K562 (cell line): ENCODE results near the gene DOCK1. TPM values are rescaled to one million over a fixed set of nuclear protein-coding genes. Genes with fewer than 3 reads are reported as not detected.

Experiments used
- ATAC-seq: fragments of 200-7000 bp; cut with Tn5 transposase; 3 replicates; pipeline ENCODE4 v1.9.1; 2020; ENCODE audit warnings: moderate library complexity
- BruUV-seq: library from RNA; stranded (reverse); fragments of 400-500 nt; replicated peaks from 2 replicates; lab custom pipeline; 2021; lab: Mats Ljungman, UMichigan
- CTCF ChIA-PET: fragments of 300-600 bp; formaldehyde crosslinking; extraction: SDS; loops from one replicate; lab custom pipeline; 2021; ENCODE audit warnings: low intra/inter-chr PET ratio; lab: Yijun Ruan, JAX
- POLR2A ChIA-PET: fragments of 300-600, 350-650 bp; sonication (Branson Sonifier 250); formaldehyde crosslinking; extraction: SDS; loops from one replicate; lab custom pipeline; 2021; ENCODE audit warnings: antibody characterized with exemption, inconsistent platforms; lab: Yijun Ruan, JAX
- DNase-seq, 4 experiments: peaks; one replicate each; pipeline versions ENCODE4 v3.0.0 to v3.0.0-alpha.2; 2011 to 2018; ENCODE audit warnings: low spot score in 3 of 4, mixed read lengths in 3 of 4; ENCODE audit errors: extremely low read depth in 1 of 4
- FAIRE-seq: peaks from 2 replicates; lab custom pipeline; 2011; peaks lifted over from hg19 to GRCh38; lab: Jason Lieb, UNC
- H2AFZ ChIP-seq: 2 replicates; pipeline ENCODE4 v1.6.0; 2011; ENCODE audit warnings: low read depth, low read length, control low read depth, inconsistent platforms
- H3K27ac ChIP-seq: fragments of 200-600 bp; 3 replicates; pipeline ENCODE4 v1.8.0; 2011; ENCODE audit warnings: low read depth, mild to moderate bottlenecking, control low read depth, inconsistent platforms, low read length, moderate library complexity, mixed read lengths; ENCODE audit errors: extremely low read depth
- H3K27me3 ChIP-seq, 2 experiments: fragments of 300-600 bp in 1 of 2; 2 replicates in 1 of 2; 3 replicates in 1 of 2; pipeline versions ENCODE4 v1.6.0 to v1.8.0; 2011; ENCODE audit warnings: inconsistent platforms in 2 of 2, low read length in 2 of 2, mild to moderate bottlenecking in 1 of 2, mixed read lengths in 1 of 2, moderate library complexity in 1 of 2; ENCODE audit not compliant: control insufficient read depth in 2 of 2, insufficient read depth in 2 of 2
- H3K36me3 ChIP-seq: fragments of 300-600 bp; 3 replicates; pipeline ENCODE4 v1.8.0; 2011; ENCODE audit warnings: mild to moderate bottlenecking, low read length, inconsistent platforms; ENCODE audit not compliant: control insufficient read depth, insufficient read depth
- H3K4me1 ChIP-seq, 2 experiments: fragments of 200-600 bp in 1 of 2; replicated peaks in 1 of 2; 2 replicates in 1 of 2; 3 replicates in 1 of 2; pipeline versions ENCODE4 v1.5.1 to v1.8.0; 2011; ENCODE audit warnings: inconsistent platforms in 2 of 2, low read length in 2 of 2, mild to moderate bottlenecking in 1 of 2, mixed read lengths in 1 of 2, moderate library complexity in 1 of 2; ENCODE audit not compliant: control insufficient read depth in 2 of 2, insufficient read depth in 2 of 2
- H3K4me2 ChIP-seq: 2 replicates; pipeline ENCODE4 v1.6.1; 2011; ENCODE audit warnings: low read length, control low read depth, inconsistent platforms, mixed read lengths; ENCODE audit not compliant: insufficient read depth
- H3K4me3 ChIP-seq: fragments of 200-600 bp; sonication (generic), shearing (Covaris generic); 2 replicates; pipeline ENCODE4 v1.5.1; 2016; ENCODE audit warnings: control low read depth, inconsistent platforms
- H3K79me2 ChIP-seq: fragments of 200-600 bp; 3 replicates; pipeline ENCODE4 v1.8.0; 2011; ENCODE audit warnings: low read length, inconsistent platforms; ENCODE audit not compliant: control insufficient read depth, insufficient read depth
- H3K9ac ChIP-seq, 2 experiments: 2 replicates each; pipeline versions ENCODE4 v1.6.0 to v1.6.1; 2011; ENCODE audit warnings: low read depth in 2 of 2, low read length in 2 of 2, control low read depth in 1 of 2, inconsistent platforms in 1 of 2, mild to moderate bottlenecking in 1 of 2, mixed read lengths in 1 of 2; ENCODE audit not compliant: insufficient read depth in 1 of 2
- H3K9me1 ChIP-seq: one replicate; pipeline ENCODE4 v1.6.0; 2011; ENCODE audit warnings: inconsistent platforms, mild to moderate bottlenecking, low read length, moderate library complexity; ENCODE audit not compliant: control insufficient read depth, insufficient read depth
- H3K9me3 ChIP-seq: replicated peaks from 2 replicates; pipeline ENCODE4 v1.5.1; 2011; ENCODE audit warnings: low read depth, low read length, inconsistent platforms; ENCODE audit not compliant: control insufficient read depth, insufficient read depth
- H4K20me1 ChIP-seq: replicated peaks from 2 replicates; pipeline ENCODE4 v1.6.1; 2011; ENCODE audit warnings: low read length, inconsistent platforms, mixed read lengths; ENCODE audit not compliant: control insufficient read depth, insufficient read depth
- CREB1 ChIP-seq, 2 experiments: sonication (generic) in 1 of 2; formaldehyde crosslinking in 1 of 2; IDR thresholded peaks; 2 replicates each; pipeline versions ENCODE4 v1.6.1 to v1.8.0; 2012 to 2022; ENCODE audit warnings: inconsistent platforms in 1 of 2, mild to moderate bottlenecking in 1 of 2, missing genetic modification reagents in 1 of 2, moderate library complexity in 1 of 2
- DDX20 ChIP-seq: fragments of 450-650 bp; IDR thresholded peaks from 2 replicates; pipeline ENCODE4 v1.6.1; 2016; ENCODE audit warnings: missing genetic modification characterization, low read depth, mild to moderate bottlenecking, missing compliant biosample characterization, moderate library complexity
- GATA2 ChIP-seq: sonication (generic); formaldehyde crosslinking; IDR thresholded peaks from 2 replicates; pipeline ENCODE4 v1.4.0; 2020; ENCODE audit warnings: mild to moderate bottlenecking, missing genetic modification reagents
- RAD51 ChIP-seq: fragments of 450-650 bp; IDR thresholded peaks from 2 replicates; pipeline ENCODE4 v1.7.1; 2016; ENCODE audit warnings: low read depth, mild to moderate bottlenecking, borderline replicate concordance
- RNF219 ChIP-seq: fragments of 250-450 bp; sonication (Bioruptor Pico); IDR thresholded peaks from 2 replicates; pipeline ENCODE4 v1.5.0; 2022; ENCODE audit warnings: mild to moderate bottlenecking
- SRF ChIP-seq, 2 experiments: fragments of 250-450, 450-650 bp in 1 of 2; sonication (Bioruptor Pico) in 1 of 2; sonication (generic) in 1 of 2; formaldehyde crosslinking; IDR thresholded peaks; 2 replicates each; pipeline versions ENCODE4 v1.5.0 to v1.5.1; 2020 to 2022; ENCODE audit warnings: mild to moderate bottlenecking in 1 of 2, missing genetic modification reagents in 1 of 2
- TAF1 ChIP-seq: IDR thresholded peaks from 2 replicates; pipeline ENCODE4 v1.6.1; 2011; ENCODE audit warnings: mild to moderate bottlenecking, low read length, moderate library complexity; ENCODE audit not compliant: insufficient read depth, control insufficient read depth, severe bottlenecking; ENCODE audit errors: extremely low read depth
- THRB ChIP-seq: fragments of 450-650 bp; formaldehyde crosslinking; conservative IDR thresholded peaks from 2 replicates; pipeline ENCODE4 v1.4.0; 2022; ENCODE audit warnings: mild to moderate bottlenecking, missing genetic modification characterization
- U2AF1 ChIP-seq: fragments of 200-400 bp; formaldehyde crosslinking; optimal IDR thresholded peaks from 2 replicates; pipeline ENCODE3; 2017; ENCODE audit warnings: mild to moderate bottlenecking, low read depth, low read length, moderate library complexity
- ZNF395 ChIP-seq: fragments of 200-800 bp; sonication (Bioruptor generic); IDR thresholded peaks from 2 replicates; pipeline ENCODE4 v1.6.1; 2017; ENCODE audit warnings: missing genetic modification characterization, missing compliant biosample characterization
- ZNF518B ChIP-seq: fragments of 250-450 bp; sonication (Bioruptor Pico); IDR thresholded peaks from 2 replicates; pipeline ENCODE4 v1.5.0; 2021; ENCODE audit warnings: mild to moderate bottlenecking, moderate library complexity
- ZNF707 ChIP-seq: fragments of 250-450 bp; sonication (Bioruptor Pico); conservative IDR thresholded peaks from 2 replicates; pipeline ENCODE4 v1.8.0; 2022; ENCODE audit warnings: inconsistent platforms, mild to moderate bottlenecking, moderate library complexity
- WGBS: fragments of 100-300 bp; shearing (Covaris generic); methylation state at CpG from one replicate; pipeline ENCODE4 v1.1.6; 2016; ENCODE audit warnings: low coverage, mixed read lengths; ENCODE audit not compliant: insufficient coverage; ENCODE audit errors: missing lambda C conversion rate; 5-methylcytosine and 5-hydroxymethylcytosine counted together
- in situ Hi-C: fragments of 300-500 bp; cut with MboI; formaldehyde crosslinking; loops from 4 replicates; pipeline ENCODE4 v1.15.0; 2018; ENCODE audit warnings: inconsistent platforms, mixed read lengths
- intact Hi-C: fragments of 100-400 bp; cut with micrococcal nuclease; formaldehyde crosslinking; loops from 2 replicates; pipeline ENCODE4 v1.14.2; 2022
- polyA plus RNA-seq, 8 experiments: library from polyadenylated mRNA; depleted of rRNA in 4 of 8; stranded (reverse) in 5 of 8; unstranded in 3 of 8; fragments of >200 nt; fragmentation: Nextera tagmentation in 2 of 8; fragmentation: Illumina TruSeq in 1 of 8; extraction: Ambion mirVana in 2 of 8; extraction: Trizol in 1 of 8; gene quantifications; 2 replicates each; pipeline versions ENCODE4 v1.2.1 to v1.2.3, GENCODE V29; 2011 to 2014; ENCODE audit warnings: inconsistent platforms in 1 of 8, missing spikeins in 1 of 8
- total RNA-seq, 7 experiments: library from RNA; depleted of rRNA in 6 of 7; stranded (reverse); fragments of >200 nt in 6 of 7; fragmentation: Illumina TruSeq in 2 of 7; extraction: Trizol in 2 of 7; gene quantifications; 2 replicates each; pipeline versions ENCODE4 v1.2.1 to v1.2.3, GENCODE V29; 2011 to 2021; ENCODE audit warnings: low replicate concordance in 1 of 7

The DOCK1 gene
- total and polyA plus RNA-seq, 9 of the 15 experiments (the other 6 are each of a cell fraction or from before 2014, with no cell fraction given): 0.31 TPM; not detected in 8

- TF ChIP-seq ZNF518B (CRISPR knock-in tag): no peak
- TF ChIP-seq ZNF707: no peak
Measured at GRCh38 chr10:126893206-126893605, 12.0 kb upstream of the DOCK1 start (continued).

GRCh38 chr10:126893841-126894240, 11.4 kb upstream of the DOCK1 start:
- H3K4me2 ChIP-seq: no peak overlapping the region
- intact Hi-C loops: no loop called here
- BruUV-seq: no TSS peak
- no peaks in the 10 kb centered on the region for H3K4me1 ChIP-seq
- ATAC-seq (no peak), FAIRE-seq (no peak), DNase-seq (no peak)
- H3K27ac ChIP-seq: no peak overlapping the region
- H3K79me2 ChIP-seq: no peaks in the 10 kb centered on the region
- ChIA-PET POLR2A (no interaction called here), CTCF (no interaction called here)
- H3K9me3 ChIP-seq: no peaks in the 10 kb centered on the region
- H3K9me1 ChIP-seq: no peaks in the 10 kb centered on the region
- no peak overlapping the region for H2AFZ ChIP-seq
- in situ Hi-C loops: no loop called here
- H3K4me3 ChIP-seq: no peak overlapping the region
- H4K20me1 ChIP-seq: no peaks in the 10 kb centered on the region
- H3K36me3 ChIP-seq: no peaks in the 10 kb centered on the region
- 2% methylated on average over 6 of the region's 8 CpGs for WGBS
- no peaks in the 10 kb centered on the region for H3K27me3 ChIP-seq
- no peak overlapping the region for H3K9ac ChIP-seq
- no peak for TF ChIP-seq DDX20 (tag)
- TF ChIP-seq TAF1: no peak
- TF ChIP-seq RAD51: no peak
- TF ChIP-seq THRB: no peak
- TF ChIP-seq U2AF1: no peak
- no peak for TF ChIP-seq ZNF395 (CRISPR knock-in tag)
- no peak for TF ChIP-seq RNF219 (CRISPR knock-in tag)
- no peak for TF ChIP-seq SRF (CRISPR knock-in tag; IDR thresholded peaks at IDR 0.05)
- TF ChIP-seq GATA2 (CRISPR knock-in tag): no peak
- TF ChIP-seq CREB1 (IDR thresholded peaks at IDR 0.05): no peak
- TF ChIP-seq CREB1 (CRISPR knock-in tag; IDR thresholded peaks at IDR 0.05): no peak
